C1 segment of cervical spinal cord (tissue), 14 donors: ENCODE measurements around the gene IQCK.
"Not testable (repeated sequence)": the region's sequence is repeated elsewhere in the genome, so short reads cannot be mapped to it uniquely, and the experiment has no call there.

ENCODE experiments used
- DNase-seq, 14 donors: peaks; one replicate each; lab custom pipeline; 2025; lab: John Stamatoyannopoulos, UW

IQCK gene, protein sequence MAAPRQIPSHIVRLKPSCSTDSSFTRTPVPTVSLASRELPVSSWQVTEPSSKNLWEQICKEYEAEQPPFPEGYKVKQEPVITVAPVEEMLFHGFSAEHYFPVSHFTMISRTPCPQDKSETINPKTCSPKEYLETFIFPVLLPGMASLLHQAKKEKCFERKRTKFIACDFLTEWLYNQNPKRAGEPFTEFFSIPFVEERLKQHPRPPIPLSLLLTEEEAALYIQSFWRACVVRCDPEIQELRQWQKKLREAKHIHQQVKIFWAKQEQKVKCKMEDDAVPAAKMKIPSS

DNA sequence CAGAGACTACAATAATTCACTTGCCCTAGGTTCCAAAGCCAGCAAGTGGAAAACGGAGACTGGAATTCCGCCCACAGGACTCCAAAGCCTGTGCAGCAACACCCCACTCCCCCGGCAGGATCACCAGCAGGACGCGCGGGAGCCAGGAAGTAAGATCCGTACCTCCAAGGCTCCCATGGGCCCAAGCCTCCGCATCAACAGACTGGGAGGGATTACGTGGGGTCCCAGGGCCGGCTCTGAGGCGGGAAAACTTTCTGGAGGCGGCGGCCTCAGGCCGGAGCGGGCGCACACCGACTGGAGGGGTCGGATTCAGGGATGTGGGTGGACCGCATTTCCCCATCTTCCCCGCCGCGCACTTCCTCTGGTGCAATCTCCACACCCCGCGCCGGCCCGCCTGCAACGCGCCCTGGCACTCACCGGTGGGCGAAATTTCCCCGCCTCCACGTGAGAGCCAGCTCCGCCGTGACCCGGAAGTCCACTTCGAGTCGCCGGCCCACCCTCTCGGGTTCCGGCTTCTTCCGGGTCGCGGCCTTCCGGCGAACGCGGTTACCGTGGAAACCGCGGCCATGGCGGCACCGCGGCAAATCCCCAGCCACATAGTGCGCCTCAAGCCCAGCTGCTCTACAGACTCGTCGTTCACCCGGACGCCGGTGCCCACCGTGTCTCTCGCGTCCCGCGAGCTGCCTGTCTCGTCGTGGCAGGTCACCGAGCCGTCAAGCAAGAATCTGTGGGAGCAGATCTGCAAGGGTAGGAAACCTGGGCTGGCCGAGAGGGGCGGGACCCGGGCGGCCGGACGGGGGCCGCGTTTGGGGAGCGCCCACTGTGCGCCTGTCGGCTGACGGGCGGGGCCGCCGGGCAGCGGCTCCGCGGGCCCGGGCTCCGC is at the start of gene IQCK, which contains the start of gene KNOP1:
Gene IQCK (plus strand): TSS at position 531 of the 883 bp plus-strand sequence. CDS start 36 bp downstream, at position 567.
Gene KNOP1 (minus strand): TSS at position 487 of the 883 bp plus-strand sequence. CDS start 3,192 bp downstream, outside the sequence.
- peak in 13 of 14 donors; percentile 27 to 90 (median 76) for DNase-seq

DNA sequence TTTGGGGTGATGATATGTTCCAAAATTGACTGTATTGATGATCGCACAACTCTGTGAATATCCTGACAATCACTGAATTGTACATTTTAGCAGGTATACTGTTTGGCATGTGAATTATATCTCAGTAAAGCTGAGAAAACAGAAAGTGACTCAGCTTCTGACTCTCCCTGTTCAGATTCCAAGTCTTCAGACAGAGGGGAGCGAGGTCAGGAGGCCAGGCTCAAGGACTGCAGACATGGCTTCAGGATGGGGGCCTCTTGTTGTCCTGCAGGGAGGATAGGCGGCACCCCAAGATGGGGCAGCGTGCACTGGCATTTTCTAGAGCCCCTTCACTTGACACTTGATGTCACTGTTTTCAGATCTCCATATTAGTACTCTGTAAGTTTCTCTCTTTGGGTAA is 45.7 kb upstream of the IQCK start:
- no peak for DNase-seq

DNA sequence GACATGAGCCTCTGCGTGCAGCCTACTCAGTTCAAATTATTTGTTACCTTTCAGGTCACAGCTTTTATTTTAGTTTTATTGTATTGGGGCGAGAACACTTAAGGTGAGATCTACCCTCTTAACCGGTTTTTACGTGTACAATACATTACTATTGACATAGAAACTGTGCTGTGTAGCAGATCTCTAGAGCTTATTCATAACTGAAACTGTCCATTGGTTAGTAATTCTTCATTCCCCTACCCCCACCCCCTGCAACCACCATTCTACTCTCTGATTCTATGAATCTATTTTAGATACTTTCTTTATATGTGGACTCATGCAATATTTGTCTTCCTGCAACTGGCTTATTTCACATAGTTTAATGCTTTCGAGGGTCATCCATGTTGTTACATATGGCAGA is 43.6 kb upstream of the IQCK start:
- DNase-seq, result no peak

DNA sequence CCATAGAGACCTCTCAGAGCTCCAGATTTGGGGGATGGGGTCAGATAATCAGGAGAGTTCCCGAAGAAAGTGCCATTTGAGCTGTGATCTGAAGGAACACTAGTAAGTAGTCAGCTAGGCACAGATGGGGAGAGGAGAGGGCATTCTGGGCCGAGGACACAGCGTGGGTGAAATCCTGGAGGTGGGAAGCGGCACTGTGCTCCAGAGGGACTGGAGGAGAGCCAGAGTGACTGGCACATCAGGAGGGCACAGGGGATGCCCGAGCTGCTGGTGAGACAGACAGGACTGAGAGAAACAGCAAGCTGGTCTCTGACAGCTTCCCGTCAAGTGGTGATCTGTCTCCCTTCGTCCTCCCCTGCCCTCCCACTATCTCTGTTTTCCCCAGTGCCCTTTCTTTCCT is 40.7 kb upstream of the IQCK start:
- DNase-seq, result no peak

DNA sequence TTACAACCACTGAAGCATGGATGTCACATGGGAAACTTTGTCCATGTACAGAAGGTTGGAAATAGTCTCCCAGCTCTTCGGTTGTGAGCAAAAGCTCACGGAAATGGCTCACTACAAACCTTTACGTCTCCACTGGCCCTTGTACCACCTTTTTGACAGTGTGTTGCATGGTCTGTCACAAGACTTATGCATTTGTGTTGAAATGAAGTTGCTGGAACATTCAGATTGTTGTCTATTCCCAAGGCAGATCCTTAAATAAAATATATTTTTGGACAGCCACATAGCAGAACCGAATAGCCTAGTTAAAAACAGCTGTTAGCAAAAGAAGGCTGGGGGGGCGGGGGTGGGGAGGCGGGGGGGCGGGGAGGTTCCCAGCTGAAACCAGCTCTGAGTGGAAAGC is 39.3 kb upstream of the IQCK start:
- no peak for DNase-seq

DNA sequence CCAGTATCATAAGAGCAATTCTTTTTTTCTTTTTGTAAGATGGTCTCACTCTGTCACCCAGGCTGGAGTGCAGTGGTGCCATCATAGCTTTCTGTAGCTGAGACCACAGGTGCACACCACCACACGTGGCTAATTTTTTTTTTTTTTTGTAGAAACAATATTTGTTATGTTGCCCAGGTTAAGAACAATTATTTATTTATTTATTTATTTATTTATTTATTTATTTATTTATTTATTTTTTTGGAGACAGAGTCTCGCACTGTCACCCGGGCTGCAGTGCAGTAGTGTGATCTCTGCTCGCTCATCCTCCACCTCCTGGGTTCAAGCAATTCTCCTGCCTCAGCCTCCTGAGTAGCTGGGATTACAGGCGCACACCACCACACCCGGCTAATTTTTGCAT is 38.8 kb upstream of the IQCK start:
- not testable (repeated sequence) for DNase-seq

DNA sequence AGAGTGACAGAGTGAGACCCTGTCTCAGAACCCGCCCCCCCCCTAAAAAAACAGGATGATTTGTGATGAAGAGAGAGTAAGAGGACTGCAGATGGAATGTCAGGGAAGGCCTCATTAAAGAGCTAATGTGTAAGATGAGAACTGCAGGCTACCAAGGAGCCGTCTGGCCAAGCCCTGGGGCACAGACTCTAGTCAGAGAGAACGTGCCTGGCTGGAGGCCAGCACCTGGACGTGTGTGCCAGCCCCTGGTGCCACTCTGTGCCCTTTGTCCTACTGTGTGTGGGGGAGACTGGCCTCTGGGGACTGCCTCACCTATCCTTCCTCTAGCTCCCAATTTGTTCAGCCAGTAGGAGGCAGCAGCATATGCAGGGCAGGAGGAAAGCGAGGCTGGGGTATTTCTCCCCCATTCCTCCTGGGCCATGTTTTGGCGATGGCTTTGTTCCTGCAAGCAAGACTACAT is 37.2 kb upstream of the IQCK start:
- DNase-seq, result no peak

DNA sequence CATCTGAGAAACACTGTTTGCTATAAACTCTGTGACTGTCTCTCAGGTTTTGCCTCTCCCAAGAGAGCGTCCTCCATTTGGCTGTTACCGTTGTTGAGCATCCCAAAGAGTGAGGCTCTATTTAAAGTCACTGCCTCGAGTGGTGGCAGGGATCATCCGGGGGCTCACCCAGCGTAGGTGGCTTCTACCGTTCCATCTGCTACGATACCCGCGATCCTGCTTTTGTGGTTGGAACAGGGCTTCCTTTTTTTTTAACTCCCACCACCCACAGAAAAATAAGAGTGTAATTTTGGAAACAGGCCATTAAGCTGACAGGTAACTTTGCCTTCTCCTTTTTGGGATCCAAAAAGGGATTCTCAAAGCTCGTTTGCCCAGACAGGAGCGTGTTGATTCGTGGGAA is 36.4 kb upstream of the IQCK start:
- DNase-seq, result no peak

DNA sequence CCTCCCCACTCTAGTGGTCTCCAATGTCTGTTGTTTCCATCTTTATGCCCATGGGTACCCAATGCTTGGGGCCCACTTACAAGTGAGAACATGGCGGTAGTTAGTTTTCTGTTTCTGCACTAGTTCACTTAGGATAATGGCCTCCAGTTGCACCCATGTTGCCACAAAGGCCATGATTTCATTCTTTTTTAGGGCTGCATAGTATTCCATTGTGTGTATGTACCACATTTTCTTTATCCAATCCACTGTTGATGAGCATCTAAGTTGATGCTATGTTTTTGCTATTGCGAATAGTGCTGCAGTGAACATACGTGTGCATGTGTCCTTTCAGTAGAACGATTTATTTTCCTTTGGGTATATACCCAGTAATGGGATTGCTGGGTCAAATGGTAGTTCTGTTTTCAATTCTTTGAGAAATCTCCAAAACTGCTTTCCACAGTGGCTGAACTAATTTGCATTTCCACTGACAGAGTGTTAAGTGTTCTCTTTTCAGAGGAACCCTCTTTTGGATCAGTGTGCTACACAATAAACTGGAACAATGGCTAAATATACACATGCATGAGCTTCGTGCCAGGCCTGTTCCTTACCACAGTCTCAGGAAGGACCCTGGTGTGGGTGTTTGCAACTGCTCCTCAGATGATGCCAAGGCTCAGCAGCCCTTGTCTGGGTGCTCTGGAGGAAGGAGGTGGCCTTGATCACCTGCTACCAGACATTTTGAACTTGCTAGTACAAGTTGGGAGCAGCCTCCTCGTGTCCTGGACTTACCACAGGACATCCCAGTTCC is 34.4 kb upstream of the IQCK start:
- no peak for DNase-seq

DNA sequence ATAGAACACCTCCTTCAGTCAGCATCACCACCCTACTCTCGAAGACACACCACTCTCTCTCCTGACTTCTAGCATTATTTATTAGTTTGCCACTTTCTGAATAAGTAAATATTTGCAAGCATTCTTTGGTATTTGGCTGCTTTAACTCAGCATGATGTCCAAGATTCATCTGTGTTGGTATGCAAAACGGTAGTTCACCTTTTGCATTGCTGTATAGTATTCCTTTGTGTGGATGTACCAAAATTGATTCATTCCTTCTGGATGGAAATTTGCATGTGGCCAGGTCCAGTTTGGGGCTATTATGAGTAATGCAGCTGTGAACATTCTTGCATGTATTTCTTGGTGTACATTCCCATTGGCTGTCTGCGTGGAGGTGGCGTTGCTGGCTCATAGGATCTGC is 32.9 kb upstream of the IQCK start:
- no peak for DNase-seq

DNA sequence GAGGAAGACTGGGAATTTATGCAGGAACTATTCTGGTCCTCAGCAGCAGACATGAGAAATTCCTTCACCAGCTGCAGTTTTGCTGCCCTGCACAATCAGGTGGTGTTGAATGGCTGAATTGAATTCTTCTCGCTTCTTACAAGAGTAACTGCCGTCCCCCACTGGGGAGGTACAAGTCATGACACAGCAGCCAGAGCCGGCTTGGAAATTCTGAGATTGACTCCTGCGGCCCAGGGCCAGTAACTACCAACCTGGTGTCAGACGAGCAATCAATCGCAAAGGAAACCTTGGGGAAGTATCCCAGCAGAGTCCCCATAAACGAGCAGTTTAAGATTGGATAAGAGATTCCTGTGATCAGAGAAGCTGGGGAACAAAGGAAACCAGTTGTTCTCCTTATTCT is 30.8 kb upstream of the IQCK start:
- no peak for DNase-seq

DNA sequence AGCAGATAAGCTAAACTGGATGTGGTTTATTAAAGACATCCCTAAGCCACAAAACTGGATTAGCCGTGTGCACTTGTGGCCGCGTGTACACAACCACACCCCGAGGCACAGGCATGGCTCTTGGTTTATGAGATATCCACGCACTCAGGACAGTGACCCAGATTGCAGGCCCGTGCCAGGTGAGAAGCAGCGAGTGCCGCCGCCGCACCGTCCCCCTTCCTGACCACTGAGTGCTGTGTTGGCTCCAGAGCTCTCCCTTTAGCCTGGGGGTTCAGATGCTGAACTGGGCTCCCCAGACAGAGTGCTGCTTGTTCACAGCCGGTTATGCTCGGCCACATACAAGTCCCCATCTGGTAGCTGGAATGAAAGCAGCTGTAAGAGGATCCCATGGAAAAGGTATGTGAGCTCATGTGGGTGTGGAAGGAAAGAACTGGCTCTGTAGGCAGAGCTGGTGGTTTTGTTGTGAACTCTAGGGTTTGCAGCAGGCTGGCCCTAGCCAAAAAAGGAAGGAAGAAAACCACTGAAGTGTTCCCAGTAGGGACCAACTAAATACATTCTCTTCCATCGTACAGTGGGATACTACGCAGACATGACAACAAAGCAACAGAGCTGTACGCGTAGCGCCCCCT is 29.6 kb upstream of the IQCK start:
- DNase-seq, result no peak

DNA sequence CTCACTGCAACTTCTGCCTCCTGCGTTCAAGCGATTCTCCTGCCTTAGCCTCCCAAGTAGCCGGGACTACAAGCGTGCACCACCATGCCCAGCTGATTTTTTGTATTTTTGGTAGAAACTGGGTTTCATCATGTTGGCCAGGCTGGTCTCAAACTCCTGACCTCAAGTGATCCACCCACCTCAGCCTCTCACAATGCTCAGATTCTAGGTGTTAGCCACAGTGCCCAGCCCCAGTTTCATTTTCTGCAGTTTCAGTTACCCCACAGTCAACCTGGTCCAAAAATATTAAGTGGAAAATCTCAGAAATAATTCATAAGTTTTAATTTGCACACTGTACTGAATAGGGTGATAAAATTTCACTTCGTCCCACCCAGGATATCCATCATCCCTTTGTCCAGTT is 28.7 kb upstream of the IQCK start:
- no peak for DNase-seq

DNA sequence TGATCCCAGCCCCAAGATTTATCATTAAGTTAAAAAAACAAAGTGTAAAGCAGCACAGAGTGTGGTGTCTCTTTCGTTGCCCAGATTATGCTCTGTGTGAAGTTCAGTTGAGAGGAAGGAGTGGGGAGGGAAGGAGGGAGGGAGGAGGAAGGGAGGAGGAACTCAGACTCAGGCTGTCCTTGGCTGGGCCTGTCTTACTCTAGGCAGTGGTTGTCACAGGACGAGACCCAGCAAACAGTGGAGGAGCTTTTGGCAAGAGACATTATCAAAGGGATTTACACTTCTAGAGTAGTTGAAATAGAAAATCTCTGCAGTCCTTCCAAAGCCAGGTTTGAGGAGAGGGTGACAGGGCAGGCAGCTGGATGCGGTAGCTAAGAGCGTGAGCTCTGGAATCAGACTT is 27.9 kb upstream of the IQCK start:
- DNase-seq, result no peak

DNA sequence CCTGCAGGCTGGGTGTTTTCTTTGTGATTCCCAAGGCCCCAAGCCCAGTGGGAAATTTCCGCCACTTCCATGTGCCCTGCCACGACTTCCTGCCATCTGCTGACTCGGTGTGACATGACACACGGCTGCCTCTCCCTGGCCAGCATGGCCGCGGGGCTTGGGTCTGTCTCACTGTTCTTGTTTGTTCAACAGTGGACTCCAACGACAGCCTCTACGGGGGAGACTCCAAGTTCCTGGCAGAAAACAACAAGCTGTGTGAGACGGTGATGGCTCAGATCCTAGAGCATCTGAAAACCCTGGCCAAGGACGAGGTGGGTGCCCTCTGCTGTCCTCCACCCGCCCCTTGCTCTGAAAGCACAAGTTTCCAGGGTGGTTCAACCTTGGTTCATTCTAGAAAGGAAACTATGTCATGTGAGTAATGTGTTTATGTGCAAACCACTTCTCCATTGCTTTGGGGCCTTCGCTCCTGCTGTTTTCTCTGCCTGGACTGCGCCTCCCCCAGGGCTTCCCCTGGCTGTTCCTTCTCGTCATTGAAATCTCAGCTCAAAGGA is 26.8 kb upstream of the IQCK start:
- peak in 12 of 14 donors; percentile 8 to 77 (median 42) for DNase-seq

DNA sequence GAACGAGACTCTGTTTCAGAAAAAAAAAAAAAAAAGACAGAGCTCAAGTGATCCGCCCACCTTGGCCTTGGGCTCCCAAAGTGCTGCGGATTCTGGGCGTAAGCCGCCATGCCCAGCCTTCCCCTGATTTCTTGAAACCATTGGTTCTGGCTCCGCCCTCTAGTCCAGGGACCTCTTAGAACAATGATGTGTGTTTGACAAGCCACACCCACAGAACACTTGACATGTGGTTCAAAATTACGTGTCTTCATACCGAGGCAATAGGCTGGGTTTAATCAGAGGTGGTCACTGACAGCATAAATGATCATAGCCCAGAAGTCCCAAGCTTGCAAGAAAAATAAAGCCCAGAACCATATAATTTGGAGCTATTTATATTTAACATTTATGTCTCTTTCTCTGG is 23.1 kb upstream of the IQCK start:
- DNase-seq, result no peak

DNA sequence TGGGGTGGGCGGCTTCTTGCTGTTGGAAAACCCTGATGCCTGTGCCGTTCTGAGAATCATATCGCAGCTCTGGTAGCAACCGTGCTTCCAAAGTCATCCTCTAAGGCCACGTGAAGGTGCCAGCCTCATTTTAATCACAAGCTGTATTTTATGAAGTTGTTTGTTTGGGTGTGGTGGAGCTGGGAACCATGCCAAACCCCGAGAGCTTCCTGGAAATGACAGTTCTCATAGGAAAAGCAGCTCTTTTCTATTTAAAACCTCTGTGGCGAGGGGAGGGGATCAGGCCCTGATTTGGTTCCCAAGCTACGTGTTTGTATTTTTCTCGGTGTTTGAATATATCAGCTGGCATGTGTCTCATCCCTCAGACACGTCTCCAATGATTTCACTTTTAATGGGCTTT is 21.7 kb upstream of the IQCK start:
- peak in 8 of 14 donors; percentile 4 to 47 (median 20) for DNase-seq

DNA sequence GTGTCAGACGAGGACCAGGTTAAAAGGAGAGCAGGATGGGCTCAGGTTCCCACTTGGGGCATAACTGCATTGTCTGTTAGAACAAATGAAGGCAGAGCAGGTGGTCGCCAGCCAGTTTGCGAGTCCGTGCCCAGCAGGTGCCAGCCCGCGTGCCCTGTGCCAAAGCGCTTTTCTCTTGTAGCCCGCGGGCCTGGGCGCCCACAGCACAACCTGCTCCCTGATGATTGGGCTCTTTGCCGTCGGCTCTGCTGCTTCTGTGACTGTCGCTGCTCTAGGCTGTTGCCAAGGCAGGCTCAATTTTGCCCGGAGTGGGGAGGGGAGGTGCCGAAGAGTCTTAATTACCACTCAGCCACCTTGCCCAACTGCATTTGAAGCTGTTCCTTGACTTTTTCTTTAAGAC is 21.1 kb upstream of the IQCK start:
- DNase-seq, result peak in 7 of 14 donors; percentile 17 to 47 (median 25)

DNA sequence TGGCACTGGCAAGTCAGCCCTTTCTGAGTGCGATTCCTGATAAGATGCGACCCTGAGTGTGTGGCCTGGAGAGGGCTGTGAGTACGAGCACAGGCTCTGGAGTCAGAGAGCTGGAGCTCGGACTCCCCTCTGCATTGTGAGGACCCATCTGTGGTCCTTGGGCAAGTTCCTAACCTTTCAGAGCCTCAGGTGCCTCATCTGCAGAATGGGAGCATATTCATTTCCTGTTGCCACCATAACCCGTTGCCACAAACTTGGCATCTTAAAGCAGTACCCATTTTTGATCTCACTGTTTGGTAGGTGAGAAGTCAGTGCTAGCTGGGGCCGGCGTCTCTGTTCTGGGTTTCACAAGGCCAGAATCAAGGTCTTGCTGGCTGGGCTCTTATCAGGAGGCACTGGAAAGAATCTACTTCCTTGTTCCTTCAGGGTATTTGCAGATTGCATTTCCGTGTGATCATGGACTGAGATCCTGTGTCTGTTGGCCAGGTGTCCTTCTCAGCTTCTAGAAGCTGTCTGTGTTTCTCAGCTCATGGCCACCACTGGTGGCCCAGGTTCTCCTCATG is 20.2 kb upstream of the IQCK start:
- no peak for DNase-seq
